ENCODE measurements around the gene KAZALD1. TPM values are rescaled to one million over a fixed set of nuclear protein-coding genes. Genes with fewer than 3 reads are reported as not detected.

Gene KAZALD1
- total RNA-seq, 3 donors from 2014 or later (not counting 1 experiment from before 2014, with no cell fraction given): 0.49 TPM; not detected in 2

- peak; percentile 76 for TF ChIP-seq CTCF (IDR thresholded peaks at IDR 0.05)
- Histone ChIP-seq H3K27me3 (ENCODE audit: control insufficient read depth, insufficient read depth, low read length) (peaks cover 15% of the 10 kb centered on the region), H3K36me3 (ENCODE audit: control insufficient read depth, insufficient read depth, low read length) (no peaks in the 10 kb centered on the region), H3K27ac (ENCODE audit: low read length) (no peak overlapping the region), H3K4me1 (ENCODE audit: control insufficient read depth, insufficient read depth, low read length) (peaks cover 19% of the 10 kb centered on the region), H3K4me3 (ENCODE audit: low read length) (no peak overlapping the region), H3K9me3 (ENCODE audit: control insufficient read depth, insufficient read depth, low read length) (no peaks in the 10 kb centered on the region)
- DNase-seq: peak; percentile 73 to 84
- H3K27ac Mint-ChIP-seq: no peak overlapping the region
- peaks cover 10 to 28% of the 10 kb centered on the region in 2 donors for H3K4me1 Mint-ChIP-seq
- H3K4me3 Mint-ChIP-seq: no peak overlapping the region
- H3K36me3 Mint-ChIP-seq: no peaks in the 10 kb centered on the region
- ATAC-seq: peak; percentile 63 to 73 (median 72)
- no peaks in the 10 kb centered on the region for H3K9me3 Mint-ChIP-seq
- H3K27me3 Mint-ChIP-seq (ENCODE audit: low read depth in 2 of 2): peaks cover 33 to 43% of the 10 kb centered on the region in 2 donors
- intact Hi-C loops (cut with micrococcal nuclease): loop anchor here (1.0 to 5.0 kb wide), 2 partner anchors 15 to 342 kb away; partner anchors contain the start of gene LZTS2
- 23% methylated on average over 10 of the region's 11 CpGs for WGBS (ENCODE audit: insufficient coverage)
These were observed 47.4 kb upstream of the KAZALD1 start for GRCh38 chr10:101014230-101014884.

DNA sequence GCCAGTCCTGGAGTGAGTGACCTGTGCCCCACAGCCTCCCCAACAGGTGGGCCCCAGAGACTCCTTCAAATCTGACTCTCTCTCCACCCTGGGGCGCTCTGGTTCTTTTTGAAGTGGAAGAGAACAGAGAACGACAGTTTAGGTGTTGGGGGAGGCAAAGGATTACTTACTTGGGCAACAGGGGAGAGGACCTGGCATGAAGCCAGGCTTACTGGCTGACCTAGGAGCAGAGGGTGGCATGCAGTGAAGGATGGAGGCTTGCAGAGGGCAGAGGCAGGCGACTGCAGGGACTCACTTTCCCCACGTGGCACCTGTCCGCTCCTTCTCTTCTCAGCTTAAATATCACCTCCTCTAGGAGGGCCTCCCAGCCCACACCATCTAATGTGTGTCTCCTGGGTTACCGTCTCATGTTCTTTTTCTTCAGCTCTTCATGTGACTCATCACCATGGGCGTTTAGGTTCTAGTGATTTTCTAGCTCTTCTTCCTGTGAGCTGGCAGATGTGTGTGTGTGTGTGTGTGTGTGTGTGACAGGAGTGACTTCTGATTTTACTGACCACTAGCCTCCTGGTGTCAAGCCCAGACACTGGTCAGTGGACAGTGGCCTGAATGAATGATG is 46.7 kb upstream of the KAZALD1 start:
- Mint-ChIP-seq H3K9me3 (no peaks in the 10 kb centered on the region), H3K4me1 (peaks cover 10 to 28% of the 10 kb centered on the region in 2 donors), H3K27me3 (ENCODE audit: low read depth in 2 of 2) (peaks cover 37 to 46% of the 10 kb centered on the region in 2 donors), H3K36me3 (no peaks in the 10 kb centered on the region), H3K4me3 (no peak overlapping the region), H3K27ac (no peak overlapping the region)
- 66% methylated on average over 6 of the region's 7 CpGs for WGBS (ENCODE audit: insufficient coverage)
- Histone ChIP-seq H3K4me1 (ENCODE audit: control insufficient read depth, insufficient read depth, low read length) (peaks cover 19% of the 10 kb centered on the region), H3K27me3 (ENCODE audit: control insufficient read depth, insufficient read depth, low read length) (peaks cover 15% of the 10 kb centered on the region), H3K4me3 (ENCODE audit: low read length) (no peak overlapping the region), H3K36me3 (ENCODE audit: control insufficient read depth, insufficient read depth, low read length) (no peaks in the 10 kb centered on the region), H3K9me3 (ENCODE audit: control insufficient read depth, insufficient read depth, low read length) (no peaks in the 10 kb centered on the region), H3K27ac (ENCODE audit: low read length) (no peak overlapping the region)
- intact Hi-C loops (cut with micrococcal nuclease): loop anchor here (1.0 to 5.0 kb wide), 2 partner anchors 16 to 343 kb away; partner anchors contain the start of gene LZTS2
- ATAC-seq: no peak
- no peak for DNase-seq
- TF ChIP-seq CTCF (IDR thresholded peaks at IDR 0.05): no peak

DNA sequence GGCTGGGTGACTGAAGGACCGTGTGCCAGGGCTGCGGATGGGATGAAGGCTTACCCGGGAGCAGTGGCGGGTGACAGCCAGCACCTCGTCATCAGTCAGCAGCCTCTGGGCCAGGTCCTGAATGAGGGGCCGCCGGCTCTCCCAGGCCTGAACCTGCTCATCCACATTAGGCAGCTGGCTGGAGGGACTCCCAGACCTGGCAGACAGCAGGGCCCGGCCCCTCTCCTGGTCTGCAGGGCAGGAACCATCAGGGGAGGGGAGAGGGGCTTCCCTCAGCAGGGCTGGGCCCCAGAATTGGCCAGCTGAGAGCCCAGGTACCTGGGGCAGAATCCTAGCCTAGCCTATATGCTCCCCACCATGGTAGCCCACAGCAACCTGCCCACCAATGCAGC is 46.2 kb upstream of the KAZALD1 start:
- TF ChIP-seq CTCF (IDR thresholded peaks at IDR 0.05): no peak
- ATAC-seq (no peak), DNase-seq (no peak)
- H3K4me3 ChIP-seq (ENCODE audit: low read length): no peak overlapping the region
- no peaks in the 10 kb centered on the region for H3K36me3 Mint-ChIP-seq
- peaks cover 19% of the 10 kb centered on the region for H3K4me1 ChIP-seq (ENCODE audit: control insufficient read depth, insufficient read depth, low read length)
- peaks cover 37 to 46% of the 10 kb centered on the region in 2 donors for H3K27me3 Mint-ChIP-seq (ENCODE audit: low read depth in 2 of 2)
- H3K9me3 Mint-ChIP-seq: no peaks in the 10 kb centered on the region
- H3K36me3 ChIP-seq (ENCODE audit: control insufficient read depth, insufficient read depth, low read length): no peaks in the 10 kb centered on the region
- H3K27ac ChIP-seq (ENCODE audit: low read length): no peak overlapping the region
- H3K9me3 ChIP-seq (ENCODE audit: control insufficient read depth, insufficient read depth, low read length): no peaks in the 10 kb centered on the region
- H3K4me3 Mint-ChIP-seq: no peak overlapping the region
- peaks cover 15% of the 10 kb centered on the region for H3K27me3 ChIP-seq (ENCODE audit: control insufficient read depth, insufficient read depth, low read length)
- no peak overlapping the region for H3K27ac Mint-ChIP-seq
- 93% methylated on average over 8 of the region's 8 CpGs for WGBS (ENCODE audit: insufficient coverage)
- intact Hi-C loops (cut with micrococcal nuclease): no loop called here
- H3K4me1 Mint-ChIP-seq: peaks cover 10 to 28% of the 10 kb centered on the region in 2 donors

Data from natural killer cell (primary cell).